ENCODE measurements around the gene GALNT3.

Gene GALNT3

GRCh38 chr2:165796129-165796528 lies 2.1 kb upstream of the GALNT3 start:
- DNase-seq (ENCODE audit: low read depth), result no peak

- DNase-seq (ENCODE audit: low read depth), result no peak
These were observed 964 bp upstream of the GALNT3 start for GRCh38 chr2:165795011-165795410.

- no peak for DNase-seq (ENCODE audit: low read depth)
These were observed 485 bp upstream of the GALNT3 start for GRCh38 chr2:165794536-165794928.

GRCh38 chr2:165793161-165793778 lies 777 bp downstream of the GALNT3 start:
- DNase-seq (ENCODE audit: low read depth), result no peak

- no peak for DNase-seq (ENCODE audit: low read depth)
These were observed 2.0 kb downstream of the GALNT3 start for GRCh38 chr2:165792104-165792454.

- DNase-seq (ENCODE audit: low read depth), result peak; percentile 51
These were observed 2.5 kb downstream of the GALNT3 start for GRCh38 chr2:165791421-165792103.

GRCh38 chr2:165790466-165790865 lies 3.6 kb downstream of the GALNT3 start:
- peak; percentile 43 for DNase-seq (ENCODE audit: low read depth)

- no peak for DNase-seq (ENCODE audit: low read depth)
These were observed 6.7 kb downstream of the GALNT3 start for GRCh38 chr2:165787334-165787733.

- DNase-seq (ENCODE audit: low read depth), result no peak
These were observed 14.3 kb downstream of the GALNT3 start for GRCh38 chr2:165779706-165780105.

GRCh38 chr2:165778653-165779451 lies 15.2 kb downstream of the GALNT3 start:
- DNase-seq (ENCODE audit: low read depth), result no peak

GRCh38 chr2:165778187-165778556 lies 15.9 kb downstream of the GALNT3 start:
- DNase-seq (ENCODE audit: low read depth), result no peak

GRCh38 chr2:165777522-165778186 lies 16.4 kb downstream of the GALNT3 start:
- DNase-seq (ENCODE audit: low read depth), result no peak

- DNase-seq (ENCODE audit: low read depth), result no peak
These were observed 17.3 kb downstream of the GALNT3 start for GRCh38 chr2:165776796-165777195.

- no peak for DNase-seq (ENCODE audit: low read depth)
These were observed 18.0 kb downstream of the GALNT3 start for GRCh38 chr2:165776013-165776412.

GRCh38 chr2:165773684-165774083 lies 20.4 kb downstream of the GALNT3 start:
- DNase-seq (ENCODE audit: low read depth), result no peak

GRCh38 chr2:165772183-165772582 lies 21.9 kb downstream of the GALNT3 start:
- DNase-seq (ENCODE audit: low read depth), result no peak

- no peak for DNase-seq (ENCODE audit: low read depth)
These were observed 27.6 kb downstream of the GALNT3 start for GRCh38 chr2:165766326-165766927.

GRCh38 chr2:165762723-165763122 lies 31.3 kb downstream of the GALNT3 start:
- no peak for DNase-seq (ENCODE audit: low read depth)

- DNase-seq (ENCODE audit: low read depth), result no peak
These were observed 36.0 kb downstream of the GALNT3 start for GRCh38 chr2:165757906-165758675.

GRCh38 chr2:165746501-165746900 lies 47.5 kb downstream of the GALNT3 start:
- no peak for DNase-seq (ENCODE audit: low read depth)

- no peak for DNase-seq (ENCODE audit: low read depth)
These were observed 48.1 kb downstream of the GALNT3 start for GRCh38 chr2:165745916-165746315.

- no peak for DNase-seq (ENCODE audit: low read depth)
These were observed 50.6 kb downstream of the GALNT3 start for GRCh38 chr2:165743442-165743841.
